GM12878 (cell line): ENCODE results near the gene SH2D7. TPM values are rescaled to one million over a fixed set of nuclear protein-coding genes. Genes with fewer than 3 reads are reported as not detected.
A peak's percentile ranks its signal among the peaks of the same experiment; 100 is the strongest.

Experiments used
- CREM ChIP-seq: IDR thresholded peaks from 2 replicates; pipeline ENCODE4 v1.6.1; 2014; ENCODE audit warnings: antibody characterized with exemption, low read depth
- EP300 ChIP-seq, 2 experiments: fragments of 150-350 bp in 1 of 2; IDR thresholded peaks; 2 replicates each; pipeline ENCODE4 v1.6.1; 2011 to 2012; ENCODE audit warnings: low read depth in 2 of 2, low read length in 2 of 2, borderline replicate concordance in 1 of 2, improper control_type of control experiment in 1 of 2, inconsistent platforms in 1 of 2; ENCODE audit not compliant: control insufficient read depth in 1 of 2
- HCFC1 ChIP-seq: fragments of 150-350 bp; IDR thresholded peaks from 2 replicates; pipeline ENCODE4 v1.6.1; 2014; ENCODE audit warnings: low read length
- HDGF ChIP-seq: fragments of 450-650 bp; IDR thresholded peaks from 2 replicates; pipeline ENCODE4 v1.6.1; 2016; ENCODE audit warnings: antibody characterized with exemption
- IKZF1 ChIP-seq: fragments of 450-650 bp; conservative IDR thresholded peaks from 2 replicates; pipeline ENCODE4 v1.6.1; 2017; ENCODE audit warnings: antibody characterized with exemption, mild to moderate bottlenecking
- MEF2B ChIP-seq: fragments of 450-650 bp; IDR thresholded peaks from 2 replicates; pipeline ENCODE4 v1.6.1; 2018; ENCODE audit warnings: mild to moderate bottlenecking, moderate library complexity; ENCODE audit not compliant: partially characterized antibody, poor library complexity, severe bottlenecking
- MTA2 ChIP-seq: fragments of 450-650 bp; IDR thresholded peaks from 2 replicates; pipeline ENCODE4 v1.6.1; 2016; ENCODE audit warnings: low read depth, mild to moderate bottlenecking, moderate library complexity
- MYB ChIP-seq: fragments of 150-350 bp; IDR thresholded peaks from 2 replicates; pipeline ENCODE4 v1.6.1; 2014; ENCODE audit warnings: mild to moderate bottlenecking, low read depth, low read length, borderline replicate concordance
- NBN ChIP-seq: fragments of 450-650 bp; IDR thresholded peaks from 2 replicates; pipeline ENCODE4 v1.6.1; 2016
- NFYB ChIP-seq: IDR thresholded peaks from 2 replicates; pipeline ENCODE4 v1.6.1; 2011; ENCODE audit warnings: low read depth, mild to moderate bottlenecking, low read length, improper control_type of control experiment, moderate library complexity; ENCODE audit not compliant: insufficient read depth
- POLR2AphosphoS5 ChIP-seq: IDR thresholded peaks from 2 replicates; pipeline ENCODE4 v1.6.1; 2011; ENCODE audit warnings: mild to moderate bottlenecking, low read length, inconsistent platforms
- RAD51 ChIP-seq: fragments of 450-650 bp; IDR thresholded peaks from 2 replicates; pipeline ENCODE4 v1.6.1; 2016; ENCODE audit warnings: moderate library complexity, mild to moderate bottlenecking, inconsistent platforms
- RB1 ChIP-seq: fragments of 450-650 bp; formaldehyde crosslinking; IDR thresholded peaks from 2 replicates; pipeline ENCODE4 v1.6.1; 2017; ENCODE audit warnings: mild to moderate bottlenecking, borderline replicate concordance
- RELB ChIP-seq: fragments of 450-650 bp; IDR thresholded peaks from 2 replicates; pipeline ENCODE4 v1.6.1; 2017; ENCODE audit warnings: low read depth, mild to moderate bottlenecking, moderate library complexity
- RUNX3 ChIP-seq: IDR thresholded peaks from 2 replicates; pipeline ENCODE4 v1.6.1; 2012; ENCODE audit warnings: low read length, inconsistent platforms
- SMAD1 ChIP-seq: fragments of 450-650 bp; IDR thresholded peaks from 2 replicates; pipeline ENCODE4 v1.6.1; 2018; ENCODE audit warnings: mild to moderate bottlenecking, low read depth; ENCODE audit not compliant: partially characterized antibody
- SMARCA5 ChIP-seq: fragments of 450-650 bp; IDR thresholded peaks from 2 replicates; pipeline ENCODE4 v1.6.1; 2017; ENCODE audit warnings: mild to moderate bottlenecking
- SPI1 ChIP-seq: IDR thresholded peaks from 2 replicates; pipeline ENCODE4 v1.6.1; 2011; ENCODE audit warnings: low read depth, mild to moderate bottlenecking, low read length, moderate library complexity, borderline replicate concordance; ENCODE audit not compliant: insufficient read depth
- ZNF274 ChIP-seq: IDR thresholded peaks from one replicate; pipeline ENCODE4 v1.8.0; 2011; ENCODE audit not compliant: insufficient read length, insufficient read depth
- ZNF592 ChIP-seq: fragments of 450-650 bp; IDR thresholded peaks from 2 replicates; pipeline ENCODE4 v1.6.1; 2017; ENCODE audit warnings: mild to moderate bottlenecking, moderate library complexity
- polyA plus RNA-seq, 11 experiments: library from polyadenylated mRNA; depleted of rRNA in 4 of 11; unstranded in 6 of 11; stranded (reverse) in 5 of 11; fragments of >200 nt; fragmentation: Nextera tagmentation in 4 of 11; fragmentation: Illumina TruSeq in 1 of 11; extraction: Ambion mirVana in 4 of 11; extraction: Trizol in 1 of 11; gene quantifications; 1 replicate in 1 of 11; 2 replicates in 10 of 11; pipeline versions ENCODE4 v1.2.1 to v1.2.3, GENCODE V29; 2011 to 2016; ENCODE audit warnings: inconsistent platforms in 2 of 11, missing spikeins in 2 of 11, low read depth in 1 of 11
- total RNA-seq, 4 experiments: library from RNA; depleted of rRNA in 3 of 4; stranded (reverse); fragments of >200 nt in 3 of 4; fragmentation: Illumina TruSeq in 1 of 4; extraction: Trizol in 1 of 4; gene quantifications; 2 replicates each; pipeline versions ENCODE4 v1.2.1 to v1.2.3, GENCODE V29; 2013 to 2021

Gene SH2D7
- total and polyA plus RNA-seq, 10 of the 15 experiments (the other 5 are each of a cell fraction or from before 2014, with no cell fraction given), result 0.04 to 0.06 TPM; not detected in 8

- no peak for TF ChIP-seq POLR2AphosphoS5
- no peak for TF ChIP-seq HCFC1
- peak; percentile 46 for TF ChIP-seq IKZF1
- TF ChIP-seq SMAD1, result peak; percentile 54
- no peak for TF ChIP-seq ZNF274
- peak; percentile 27 to 65; a peak in 1 of 4 replicates for TF ChIP-seq EP300 (IDR thresholded peaks at IDR 0.05; ENCODE audit: borderline replicate concordance in 1 of 2, control insufficient read depth in 1 of 2, low read depth in 2 of 2, low read length in 2 of 2)
- peak; percentile 60 for TF ChIP-seq RUNX3
- TF ChIP-seq RELB, result peak; percentile 58; the same call in 1 of the 2 replicates
- TF ChIP-seq RB1, result no peak
- TF ChIP-seq HDGF, result peak; percentile 87; the same call in 1 of the 2 replicates
- TF ChIP-seq MYB, result peak; percentile 76
- TF ChIP-seq NFYB, result no peak
- 0 out of 2 replicates have a peak, but pooled peaks have one; percentile 24 for TF ChIP-seq ZNF592
- no peak for TF ChIP-seq SMARCA5
- peak; percentile 39; the same call in 1 of the 2 replicates for TF ChIP-seq RAD51
- peak; percentile 90 for TF ChIP-seq MTA2
- TF ChIP-seq CREM, result peak; percentile 47; the same call in 1 of the 2 replicates
- TF ChIP-seq SPI1, result no peak
- peak; percentile 53 for TF ChIP-seq MEF2B
- TF ChIP-seq NBN, result 0 out of 2 replicates have a peak, but pooled peaks have one; percentile 53
- TF ChIP-seq, all 136 proteins: peak for 23
These were observed 47.8 kb upstream of the SH2D7 start (continued) for GRCh38 chr15:78044407-78045155.
